Thymus (tissue), 11 donors: ENCODE data around the gene VTN. TPM values are rescaled to one million over a fixed set of nuclear protein-coding genes. Genes with fewer than 3 reads are reported as not detected.

Source experiments
- DNase-seq, 9 donors: peaks; one replicate each; pipeline ENCODE4 v3.0.0-alpha.2; 2013; ENCODE audit warnings: low spot score in 9 of 9, low read depth in 6 of 9, missing footprints in 1 of 9
- H3K27ac ChIP-seq, 2 donors: one replicate each; pipeline ENCODE4 v1.5.1; 2013; ENCODE audit warnings: control low read depth in 1 of 2, low read depth in 1 of 2, low read length in 1 of 2, mild to moderate bottlenecking in 1 of 2, moderate library complexity in 1 of 2
- H3K27me3 ChIP-seq, 2 donors: one replicate each; pipeline ENCODE4 v1.5.1; 2013; ENCODE audit warnings: low read length in 1 of 2; ENCODE audit not compliant: control insufficient read depth in 2 of 2, insufficient read depth in 1 of 2
- H3K36me3 ChIP-seq, 2 donors: one replicate each; pipeline ENCODE4 v1.5.1; 2013; ENCODE audit warnings: low read length in 1 of 2, mild to moderate bottlenecking in 1 of 2, moderate library complexity in 1 of 2; ENCODE audit not compliant: control insufficient read depth in 2 of 2, insufficient read depth in 2 of 2
- H3K4me1 ChIP-seq, 2 donors: one replicate each; pipeline ENCODE4 v1.5.1; 2013; ENCODE audit warnings: low read length in 2 of 2; ENCODE audit not compliant: control insufficient read depth in 2 of 2, insufficient read depth in 2 of 2
- H3K4me3 ChIP-seq, 2 donors: one replicate each; pipeline ENCODE4 v1.5.1; 2013; ENCODE audit warnings: low read length in 2 of 2, control low read depth in 1 of 2, mild to moderate bottlenecking in 1 of 2
- H3K9me3 ChIP-seq, 2 donors: one replicate each; pipeline ENCODE4 v1.5.1; 2013; ENCODE audit warnings: low read length in 1 of 2, mild to moderate bottlenecking in 1 of 2; ENCODE audit not compliant: control insufficient read depth in 2 of 2, insufficient read depth in 1 of 2
- whole genome bisulfite sequencing: extraction: QIAGEN DNeasy Blood & Tissue Kit; methylation state at CpG from one replicate; pipeline ENCODE4 v1.1.7; 2013; 5-methylcytosine and 5-hydroxymethylcytosine counted together
- polyA plus RNA-seq: library from polyadenylated mRNA; stranded (reverse); fragments of 200-250 nt; gene quantifications from one replicate; pipeline ENCODE4 v1.2.3, GENCODE V29; 2013
- total RNA-seq: library from RNA; stranded (reverse); fragments of 120-200 nt; gene quantifications from one replicate; pipeline ENCODE4 v1.2.4, GENCODE V29; 2013
- donor health status: healthy.

The VTN gene
- total and polyA plus RNA-seq, 2 donors: 0.09 to 0.59 TPM

DNA sequence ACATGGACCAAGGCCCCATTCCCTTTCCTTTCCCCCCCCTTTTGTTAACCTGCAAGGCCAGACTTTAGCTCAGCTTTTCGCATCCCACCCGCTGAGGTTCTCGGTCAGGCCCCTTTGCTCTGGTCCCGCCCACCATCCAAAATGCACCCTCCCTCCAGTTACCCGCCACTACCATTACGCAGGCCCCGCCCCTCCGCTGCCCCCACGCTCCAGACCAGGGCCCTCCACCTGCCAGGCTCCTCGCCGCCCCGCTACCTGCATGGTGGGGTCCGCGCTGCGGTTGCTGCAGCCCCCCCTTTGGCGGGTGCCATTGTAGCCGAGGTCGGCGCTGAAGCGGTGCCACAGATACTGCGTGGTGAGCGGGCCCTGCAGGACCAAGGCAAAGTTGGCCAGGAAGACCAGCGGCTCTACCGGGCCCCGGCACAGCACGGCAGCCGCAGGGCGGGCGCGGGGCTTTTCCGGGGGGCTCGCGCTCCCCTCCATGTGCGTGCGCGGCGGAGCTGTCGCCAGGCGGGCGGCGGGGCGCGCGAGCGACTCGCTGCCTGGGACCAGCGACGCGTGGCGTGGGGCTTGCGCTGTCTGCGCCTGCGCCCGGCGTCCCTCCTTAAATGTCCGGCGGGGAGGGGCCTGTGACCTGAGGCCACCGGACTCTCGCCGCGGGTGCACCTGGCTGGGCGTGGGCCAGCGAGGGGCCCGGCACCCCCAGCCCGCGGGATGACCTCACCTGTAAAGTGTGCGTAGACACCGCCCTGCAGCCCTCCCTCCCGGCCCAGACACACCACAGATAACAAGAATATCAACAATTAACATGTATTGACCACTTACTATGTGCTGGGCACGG lies 35.7 kb upstream of the VTN start, which contains the start of gene SLC46A1:
SLC46A1 (minus strand) TSS at position 581 of the 841 bp plus-strand sequence; CDS start at position 483, 98 bp downstream.
- Histone ChIP-seq H3K4me1 (peaks cover 0 to 3% of the 10 kb centered on the region in 2 donors), H3K9me3 (no peaks in the 10 kb centered on the region), H3K4me3 (peak within 1 kb of the TSS; percentile 29 to 40), H3K27me3 (peaks cover 8 to 50% of the 10 kb centered on the region in 2 donors), H3K36me3 (no peaks in the 10 kb centered on the region), H3K27ac (peak within 1 kb of the TSS in 1 of 2 donors; percentile 46)
- WGBS: 2% methylated on average over 70 of the region's 70 CpGs
- peak in 1 of 9 donors; percentile 5 for DNase-seq

DNA sequence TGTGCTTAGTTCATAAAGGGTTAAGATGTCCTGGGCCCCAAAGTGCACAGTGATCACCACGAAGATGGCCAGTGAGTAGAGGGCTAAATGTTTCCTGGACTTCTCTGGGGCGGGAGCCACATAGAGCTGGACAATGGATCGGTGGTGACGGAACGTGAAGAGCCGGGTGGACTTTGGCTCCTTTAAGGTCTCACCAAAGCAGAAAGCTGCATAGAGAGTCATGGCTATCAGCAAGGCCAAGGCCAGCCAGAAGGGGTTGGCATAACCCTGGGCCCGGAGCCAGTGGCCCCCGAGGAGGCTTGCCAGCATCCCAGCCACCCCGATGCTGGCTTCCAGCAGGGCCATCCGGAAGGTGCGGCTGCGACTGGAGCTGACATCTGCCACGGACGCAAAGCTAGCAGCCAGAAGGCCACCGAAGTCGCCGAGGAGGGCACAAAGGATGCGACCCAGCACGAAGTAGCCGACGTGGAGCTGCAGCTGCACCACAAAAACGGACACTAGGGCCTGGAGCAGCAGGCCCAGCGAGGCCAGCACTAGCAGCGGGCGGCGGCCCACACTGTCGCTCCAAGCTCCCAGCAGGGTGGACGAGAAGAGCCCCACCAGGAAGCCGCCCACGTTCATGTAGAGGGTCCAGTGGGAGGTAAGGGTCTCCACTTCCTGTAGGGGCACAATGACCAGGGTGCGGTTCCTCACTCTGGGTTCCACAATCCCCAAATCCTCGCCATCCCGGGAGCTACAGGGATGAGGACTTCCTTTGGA lies 34.9 kb upstream of the VTN start:
- Histone ChIP-seq H3K27ac (no peak overlapping the region), H3K4me3 (peak overlapping the region in 1 of 2 donors; percentile 29), H3K36me3 (no peaks in the 10 kb centered on the region), H3K9me3 (no peaks in the 10 kb centered on the region), H3K27me3 (peaks cover 8 to 50% of the 10 kb centered on the region in 2 donors), H3K4me1 (peaks cover 0 to 3% of the 10 kb centered on the region in 2 donors)
- 90% methylated on average over 33 of the region's 33 CpGs for WGBS
- no peak for DNase-seq

DNA sequence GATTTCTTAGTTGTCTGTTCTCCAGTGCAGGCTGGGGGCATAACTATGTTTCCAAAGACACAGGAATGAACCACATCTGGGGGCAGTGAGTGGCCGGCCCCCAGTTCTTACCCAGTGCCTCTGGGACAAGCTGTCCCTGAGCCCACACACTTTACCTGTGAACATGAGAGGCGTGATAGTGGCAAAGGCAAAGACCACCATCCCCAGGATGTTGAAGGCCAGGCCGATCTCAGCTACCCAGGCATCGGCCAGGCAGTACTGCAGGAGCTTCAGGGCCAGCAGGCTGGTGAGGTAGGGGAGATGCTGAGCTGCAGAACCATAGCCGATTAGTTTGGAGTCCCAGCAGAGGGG lies 34.3 kb upstream of the VTN start:
- H3K27me3 ChIP-seq: peaks cover 8 to 50% of the 10 kb centered on the region in 2 donors
- H3K4me1 ChIP-seq: peaks cover 0 to 3% of the 10 kb centered on the region in 2 donors
- no peaks in the 10 kb centered on the region for H3K36me3 ChIP-seq
- no peaks in the 10 kb centered on the region for H3K9me3 ChIP-seq
- DNase-seq: no peak
- WGBS: 95% methylated on average over 5 of the region's 5 CpGs
- H3K4me3 ChIP-seq: peak overlapping the region in 1 of 2 donors; percentile 6
- no peak overlapping the region for H3K27ac ChIP-seq

DNA sequence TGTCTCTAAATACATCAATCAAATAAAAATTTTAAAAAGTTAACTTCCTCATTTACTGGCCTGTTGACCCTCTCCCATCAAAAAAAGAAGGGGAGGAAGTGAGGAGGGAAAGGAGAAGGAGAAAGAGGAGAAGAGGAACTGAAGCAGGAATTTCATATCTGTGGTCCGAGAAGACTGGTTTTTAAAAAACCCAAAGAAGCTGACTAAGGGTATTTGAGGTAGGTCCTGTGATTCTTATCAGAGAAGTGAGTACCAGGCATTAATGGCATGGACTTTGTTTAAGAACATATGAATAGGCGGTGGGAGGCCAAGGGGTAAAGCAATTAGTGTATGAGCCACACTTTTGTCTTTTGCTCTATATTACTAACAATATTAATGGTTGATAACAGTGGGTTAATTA lies 33.9 kb upstream of the VTN start:
- peaks cover 8 to 50% of the 10 kb centered on the region in 2 donors for H3K27me3 ChIP-seq
- H3K9me3 ChIP-seq: no peaks in the 10 kb centered on the region
- peak overlapping the region in 1 of 2 donors; percentile 6 for H3K4me3 ChIP-seq
- peaks cover 0 to 3% of the 10 kb centered on the region in 2 donors for H3K4me1 ChIP-seq
- DNase-seq: no peak
- no peak overlapping the region for H3K27ac ChIP-seq
- H3K36me3 ChIP-seq: no peaks in the 10 kb centered on the region
- WGBS: 91% methylated on average over 2 of the region's 2 CpGs

DNA sequence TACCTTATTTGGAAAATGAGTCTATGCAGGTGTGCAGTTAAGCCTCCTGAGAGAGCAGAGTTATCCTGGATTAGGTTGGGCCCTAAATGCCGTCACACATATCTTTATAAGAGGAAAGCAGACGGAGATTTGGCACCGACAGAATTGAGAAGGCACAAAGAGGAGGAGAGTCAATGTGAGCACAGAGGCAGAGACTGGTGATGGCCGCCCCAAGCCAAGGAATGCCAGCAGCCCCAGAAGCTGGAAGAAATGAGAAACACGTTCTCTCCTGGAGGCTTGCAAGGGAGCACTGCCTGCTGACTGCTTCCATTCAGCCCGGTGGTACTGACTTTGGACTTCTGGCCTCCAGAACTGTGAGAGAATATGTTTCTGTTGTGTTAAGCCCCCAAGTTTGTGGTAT lies 32.7 kb upstream of the VTN start:
- DNase-seq: no peak
- H3K4me1 ChIP-seq: peaks cover 0 to 3% of the 10 kb centered on the region in 2 donors
- H3K27me3 ChIP-seq: peaks cover 8 to 41% of the 10 kb centered on the region in 2 donors
- no peak overlapping the region for H3K27ac ChIP-seq
- no peaks in the 10 kb centered on the region for H3K9me3 ChIP-seq
- no peaks in the 10 kb centered on the region for H3K36me3 ChIP-seq
- WGBS: 92% methylated on average over 6 of the region's 6 CpGs
- H3K4me3 ChIP-seq: no peak overlapping the region

DNA sequence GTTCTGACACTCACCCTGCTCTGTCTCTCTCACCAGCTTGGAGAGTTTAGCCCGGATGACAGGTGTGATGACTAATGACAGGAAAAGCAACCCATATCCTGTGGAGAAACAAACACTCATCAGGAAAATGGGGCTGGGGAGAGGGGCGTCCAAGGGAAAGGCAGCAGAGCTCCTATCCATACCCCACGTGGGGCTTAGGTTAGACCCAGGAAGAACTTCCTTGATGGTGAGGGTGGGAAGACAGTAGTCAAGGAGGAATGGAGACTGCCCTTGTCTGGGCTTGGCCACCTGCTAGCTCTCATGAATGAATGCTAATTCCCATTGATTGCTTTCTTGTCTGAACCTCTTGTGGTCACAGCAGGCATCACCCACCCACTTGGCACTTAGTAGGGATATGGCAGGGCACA lies 32.1 kb upstream of the VTN start:
- Histone ChIP-seq H3K9me3 (no peaks in the 10 kb centered on the region), H3K27ac (no peak overlapping the region), H3K4me3 (no peak overlapping the region), H3K36me3 (no peaks in the 10 kb centered on the region), H3K4me1 (peaks cover 0 to 3% of the 10 kb centered on the region in 2 donors), H3K27me3 (peaks cover 8 to 35% of the 10 kb centered on the region in 2 donors)
- no peak for DNase-seq
- WGBS: 44% methylated on average over 3 of the region's 3 CpGs

DNA sequence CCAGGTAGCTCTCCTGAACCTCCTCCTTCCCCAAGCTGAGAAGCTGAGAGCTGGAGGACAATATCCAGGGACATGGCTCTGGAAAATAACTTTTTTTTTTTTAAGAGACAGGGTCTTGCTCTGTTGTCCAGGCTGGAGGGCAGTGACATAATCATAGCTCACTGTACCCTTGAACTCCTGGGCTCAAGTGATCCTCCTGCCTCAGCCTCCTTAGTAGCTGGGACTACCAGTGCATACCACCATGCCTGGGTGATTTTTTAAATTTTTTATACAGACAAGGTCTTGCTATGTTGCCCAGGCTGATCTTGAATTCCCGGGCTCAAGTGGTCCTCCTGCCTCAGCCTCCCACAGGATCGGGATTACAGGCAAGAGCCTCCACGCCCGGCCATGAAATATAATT lies 29.7 kb upstream of the VTN start:
- Histone ChIP-seq H3K36me3 (no peaks in the 10 kb centered on the region), H3K27me3 (peaks cover 0 to 11% of the 10 kb centered on the region in 2 donors), H3K27ac (no peak overlapping the region), H3K9me3 (no peaks in the 10 kb centered on the region), H3K4me1 (no peaks in the 10 kb centered on the region), H3K4me3 (no peak overlapping the region)
- WGBS: 95% methylated on average over 4 of the region's 4 CpGs
- no peak for DNase-seq

DNA sequence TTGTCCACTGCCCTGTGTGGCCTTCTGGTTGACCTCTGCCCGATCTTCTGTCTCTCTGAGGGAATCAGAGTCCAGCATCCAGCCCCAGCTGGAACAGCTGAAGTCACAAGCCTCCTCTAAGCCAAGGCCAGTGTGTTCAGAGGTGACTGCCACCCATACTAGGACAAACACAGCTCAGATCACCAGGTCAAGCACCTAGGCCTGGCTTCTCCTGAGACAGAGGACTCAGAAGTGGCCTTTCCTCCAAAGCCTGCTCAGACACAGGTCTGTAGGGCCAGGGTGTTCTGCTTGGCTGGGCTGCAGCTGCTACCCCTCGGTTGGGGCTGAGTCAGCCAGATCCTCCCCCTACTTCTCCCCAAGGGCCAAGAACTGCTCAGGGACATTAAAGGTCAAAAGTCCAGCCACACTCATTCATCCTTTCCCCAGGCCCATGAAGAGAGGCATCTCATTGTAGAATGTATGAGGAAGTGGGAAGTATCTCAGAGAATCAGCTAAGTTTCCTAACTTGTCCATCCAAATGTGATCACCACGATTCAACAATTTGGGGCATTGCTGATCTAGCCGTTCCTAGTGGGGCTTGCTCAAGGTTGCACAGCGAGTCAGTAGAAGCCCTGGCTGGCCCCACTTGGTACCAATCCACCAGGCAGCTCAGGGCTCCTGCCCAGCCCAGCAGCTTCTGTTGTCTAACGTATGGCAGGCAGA lies 28.3 kb upstream of the VTN start:
- Histone ChIP-seq H3K9me3 (no peaks in the 10 kb centered on the region), H3K27ac (no peak overlapping the region), H3K27me3 (no peaks in the 10 kb centered on the region), H3K36me3 (no peaks in the 10 kb centered on the region), H3K4me1 (no peaks in the 10 kb centered on the region), H3K4me3 (no peak overlapping the region)
- no peak for DNase-seq
- WGBS: 90% methylated on average over 6 of the region's 6 CpGs
